ENCODE data around the gene CLDN9.
"Not testable (repeated sequence)": the region's sequence is repeated elsewhere in the genome, so short reads cannot be mapped to it uniquely, and the experiment has no call there.

CLDN9 gene

GRCh38 chr16:3053330-3053710 is 40.6 kb downstream of the CLDN9 start:
- 84% methylated on average over 8 of the region's 13 CpGs for WGBS
- H3K9me3 ChIP-seq (ENCODE audit: insufficient read depth, low read depth, low read length); H3K27ac ChIP-seq (ENCODE audit: low read depth, low read length); H3K36me3 ChIP-seq (ENCODE audit: insufficient read depth, low read length); H3K9ac ChIP-seq (ENCODE audit: low read depth, low read length); H3K4me3 ChIP-seq (ENCODE audit: low read length); H3K4me1 ChIP-seq (ENCODE audit: insufficient read depth, low read length): not testable (repeated sequence)
- H3K27me3 ChIP-seq (ENCODE audit: insufficient read depth, low read length), result peaks cover 33% of the 10 kb centered on the region

GRCh38 chr16:3054965-3055733 is 42.4 kb downstream of the CLDN9 start:
- Histone ChIP-seq H3K9me3 (ENCODE audit: insufficient read depth, low read depth, low read length) (no peaks in the 10 kb centered on the region), H3K4me1 (ENCODE audit: insufficient read depth, low read length) (0 out of 2 replicates have a peak, but pooled peaks cover 4% of the 10 kb centered on the region), H3K36me3 (ENCODE audit: insufficient read depth, low read length) (no peaks in the 10 kb centered on the region; the same call in 1 of the 2 replicates), H3K4me3 (ENCODE audit: low read length) (no peak overlapping the region), H3K27ac (ENCODE audit: low read depth, low read length) (no peak overlapping the region), H3K9ac (ENCODE audit: low read depth, low read length) (no peak overlapping the region), H3K27me3 (ENCODE audit: insufficient read depth, low read length) (peaks cover 23% of the 10 kb centered on the region)
- WGBS, result 83% methylated on average over 17 of the region's 17 CpGs

- not testable (repeated sequence) for H3K9me3 ChIP-seq (ENCODE audit: insufficient read depth, low read depth, low read length); H3K36me3 ChIP-seq (ENCODE audit: insufficient read depth, low read length); H3K27ac ChIP-seq (ENCODE audit: low read depth, low read length); H3K4me1 ChIP-seq (ENCODE audit: insufficient read depth, low read length); H3K4me3 ChIP-seq (ENCODE audit: low read length); H3K9ac ChIP-seq (ENCODE audit: low read depth, low read length)
- H3K27me3 ChIP-seq (ENCODE audit: insufficient read depth, low read length), result peaks cover 18% of the 10 kb centered on the region
- 55% methylated on average over 9 of the region's 9 CpGs for WGBS
Measured at GRCh38 chr16:3055734-3056115, 43.0 kb downstream of the CLDN9 start.

- Histone ChIP-seq H3K9me3 (ENCODE audit: insufficient read depth, low read depth, low read length) (no peaks in the 10 kb centered on the region), H3K9ac (ENCODE audit: low read depth, low read length) (no peak overlapping the region), H3K4me3 (ENCODE audit: low read length) (no peak overlapping the region), H3K4me1 (ENCODE audit: insufficient read depth, low read length) (0 out of 2 replicates have a peak, but pooled peaks cover 4% of the 10 kb centered on the region), H3K36me3 (ENCODE audit: insufficient read depth, low read length) (no peaks in the 10 kb centered on the region; the same call in 1 of the 2 replicates), H3K27ac (ENCODE audit: low read depth, low read length) (no peak overlapping the region), H3K27me3 (ENCODE audit: insufficient read depth, low read length) (peaks cover 12% of the 10 kb centered on the region)
- WGBS, result 90% methylated on average over 19 of the region's 19 CpGs
Measured at GRCh38 chr16:3056336-3057180, 43.8 kb downstream of the CLDN9 start.

- H3K27me3 ChIP-seq (ENCODE audit: insufficient read depth, low read length), result peaks cover 12% of the 10 kb centered on the region
- 0 out of 2 replicates have a peak overlapping the region, but pooled peaks have one; percentile 52 for H3K9ac ChIP-seq (ENCODE audit: low read depth, low read length)
- H3K4me3 ChIP-seq (ENCODE audit: low read length), result peak overlapping the region; percentile 80
- no peak overlapping the region for H3K27ac ChIP-seq (ENCODE audit: low read depth, low read length)
- no peaks in the 10 kb centered on the region for H3K9me3 ChIP-seq (ENCODE audit: insufficient read depth, low read depth, low read length)
- H3K4me1 ChIP-seq (ENCODE audit: insufficient read depth, low read length), result 0 out of 2 replicates have a peak, but pooled peaks cover 4% of the 10 kb centered on the region
- 91% methylated on average over 22 of the region's 22 CpGs for WGBS
- no peaks in the 10 kb centered on the region; the same call in 1 of the 2 replicates for H3K36me3 ChIP-seq (ENCODE audit: insufficient read depth, low read length)
Measured at GRCh38 chr16:3057181-3058138, 44.7 kb downstream of the CLDN9 start.

GRCh38 chr16:3058139-3059030 is 45.7 kb downstream of the CLDN9 start:
- Histone ChIP-seq H3K27me3 (ENCODE audit: insufficient read depth, low read length) (peaks cover 12% of the 10 kb centered on the region), H3K4me1 (ENCODE audit: insufficient read depth, low read length) (0 out of 2 replicates have a peak, but pooled peaks cover 4% of the 10 kb centered on the region), H3K27ac (ENCODE audit: low read depth, low read length) (peak overlapping the region; percentile 59; the same call in 1 of the 2 replicates), H3K9ac (ENCODE audit: low read depth, low read length) (peak overlapping the region; percentile 74; the same call in 1 of the 2 replicates), H3K36me3 (ENCODE audit: insufficient read depth, low read length) (no peaks in the 10 kb centered on the region; the same call in 1 of the 2 replicates), H3K9me3 (ENCODE audit: insufficient read depth, low read depth, low read length) (no peaks in the 10 kb centered on the region), H3K4me3 (ENCODE audit: low read length) (peak overlapping the region; percentile 80)
- WGBS, result 8% methylated on average over 77 of the region's 77 CpGs

GRCh38 chr16:3059041-3059722 is 46.5 kb downstream of the CLDN9 start:
- peak overlapping the region; percentile 80 for H3K4me3 ChIP-seq (ENCODE audit: low read length)
- no peaks in the 10 kb centered on the region; the same call in 1 of the 2 replicates for H3K36me3 ChIP-seq (ENCODE audit: insufficient read depth, low read length)
- H3K27ac ChIP-seq (ENCODE audit: low read depth, low read length), result peak overlapping the region; percentile 62; the same call in 1 of the 2 replicates
- under 1% methylated on average over 67 of the region's 67 CpGs for WGBS
- peaks cover 12% of the 10 kb centered on the region for H3K27me3 ChIP-seq (ENCODE audit: insufficient read depth, low read length)
- peak overlapping the region; percentile 74 for H3K9ac ChIP-seq (ENCODE audit: low read depth, low read length)
- 0 out of 2 replicates have a peak, but pooled peaks cover 4% of the 10 kb centered on the region for H3K4me1 ChIP-seq (ENCODE audit: insufficient read depth, low read length)
- no peaks in the 10 kb centered on the region for H3K9me3 ChIP-seq (ENCODE audit: insufficient read depth, low read depth, low read length)

GRCh38 chr16:3059723-3060242 is 47.1 kb downstream of the CLDN9 start:
- Histone ChIP-seq H3K4me1 (ENCODE audit: insufficient read depth, low read length) (0 out of 2 replicates have a peak, but pooled peaks cover 4% of the 10 kb centered on the region), H3K27ac (ENCODE audit: low read depth, low read length) (peak overlapping the region; percentile 62; the same call in 1 of the 2 replicates), H3K9me3 (ENCODE audit: insufficient read depth, low read depth, low read length) (no peaks in the 10 kb centered on the region), H3K36me3 (ENCODE audit: insufficient read depth, low read length) (no peaks in the 10 kb centered on the region; the same call in 1 of the 2 replicates), H3K27me3 (ENCODE audit: insufficient read depth, low read length) (peaks cover 12% of the 10 kb centered on the region), H3K9ac (ENCODE audit: low read depth, low read length) (peak overlapping the region; percentile 60), H3K4me3 (ENCODE audit: low read length) (peak overlapping the region; percentile 80)
- 61% methylated on average over 9 of the region's 9 CpGs for WGBS

- no peaks in the 10 kb centered on the region for H3K36me3 ChIP-seq (ENCODE audit: insufficient read depth, low read length)
- no peak overlapping the region for H3K9ac ChIP-seq (ENCODE audit: low read depth, low read length)
- peaks cover 12% of the 10 kb centered on the region for H3K27me3 ChIP-seq (ENCODE audit: insufficient read depth, low read length)
- H3K9me3 ChIP-seq (ENCODE audit: insufficient read depth, low read depth, low read length), result no peaks in the 10 kb centered on the region
- H3K27ac ChIP-seq (ENCODE audit: low read depth, low read length), result no peak overlapping the region
- peaks cover 8% of the 10 kb centered on the region; the same call in 1 of the 2 replicates for H3K4me1 ChIP-seq (ENCODE audit: insufficient read depth, low read length)
- no peak overlapping the region for H3K4me3 ChIP-seq (ENCODE audit: low read length)
- WGBS, result 90% methylated on average over 11 of the region's 14 CpGs
Measured at GRCh38 chr16:3060339-3061127, 47.8 kb downstream of the CLDN9 start.

Data from HUES64 (cell line).